ENCODE measurements around the gene FOXF2.
"Not testable (repeated sequence)": the region's sequence is repeated elsewhere in the genome, so short reads cannot be mapped to it uniquely, and the experiment has no call there.

FOXF2 gene

DNA sequence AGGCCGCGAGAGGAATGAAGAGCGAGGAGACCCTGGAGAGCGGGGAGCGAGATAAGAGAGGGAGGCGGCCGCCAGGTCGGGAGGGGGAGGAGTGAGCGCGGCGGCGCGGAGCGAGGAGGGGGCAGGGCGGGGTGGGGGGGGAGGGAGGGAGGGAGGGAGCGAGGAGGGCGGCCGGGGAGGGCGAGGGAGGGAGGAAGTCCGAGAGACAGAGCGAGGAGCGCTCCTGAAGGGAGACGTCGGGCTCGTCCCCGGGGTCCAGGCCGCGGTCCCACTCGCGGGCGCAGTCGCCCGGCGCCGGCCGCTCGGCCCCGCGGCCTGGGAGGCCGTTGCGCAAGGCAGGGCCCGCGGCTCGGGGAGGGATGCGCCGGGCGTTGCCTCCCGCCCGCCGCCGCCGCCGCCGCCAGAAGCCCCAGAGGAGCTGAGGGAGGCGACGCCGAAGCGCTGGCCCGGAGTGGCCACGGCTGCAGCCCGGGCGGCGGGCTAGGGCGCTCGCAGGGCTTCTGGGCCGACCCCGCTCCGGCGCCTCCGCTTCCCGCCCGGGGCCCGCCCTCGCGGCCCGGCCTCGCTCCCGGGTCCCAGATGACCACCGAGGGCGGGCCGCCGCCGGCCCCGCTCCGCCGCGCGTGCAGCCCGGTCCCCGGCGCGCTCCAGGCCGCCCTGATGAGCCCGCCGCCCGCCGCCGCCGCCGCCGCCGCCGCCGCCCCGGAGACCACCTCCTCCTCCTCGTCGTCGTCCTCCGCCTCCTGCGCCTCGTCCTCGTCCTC lies at the start of gene FOXF2:
FOXF2 (plus strand) TSS at position 208 of the 764 bp plus-strand sequence; CDS start at position 580, 372 bp downstream.
- DNase-seq: no peak

DNA sequence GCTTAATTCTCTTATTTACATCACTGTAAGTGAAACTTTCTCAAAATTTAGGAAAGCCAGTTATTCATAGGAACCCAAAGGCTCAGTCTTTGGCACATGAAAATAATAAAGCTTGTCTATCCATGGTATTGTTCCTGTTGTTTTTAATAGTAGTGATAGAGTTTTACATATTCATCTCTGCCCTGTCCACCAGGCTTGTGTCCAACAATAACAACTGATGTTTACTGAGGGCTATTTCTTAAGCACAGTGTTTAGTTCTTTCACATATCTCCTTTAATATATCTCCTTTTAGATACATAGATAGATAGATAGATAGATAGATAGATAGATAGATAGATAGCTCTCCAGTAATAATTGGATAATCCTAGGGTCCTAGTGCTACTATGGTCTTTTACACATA lies 43.3 kb upstream of the FOXF2 start:
- no peak for DNase-seq

DNA sequence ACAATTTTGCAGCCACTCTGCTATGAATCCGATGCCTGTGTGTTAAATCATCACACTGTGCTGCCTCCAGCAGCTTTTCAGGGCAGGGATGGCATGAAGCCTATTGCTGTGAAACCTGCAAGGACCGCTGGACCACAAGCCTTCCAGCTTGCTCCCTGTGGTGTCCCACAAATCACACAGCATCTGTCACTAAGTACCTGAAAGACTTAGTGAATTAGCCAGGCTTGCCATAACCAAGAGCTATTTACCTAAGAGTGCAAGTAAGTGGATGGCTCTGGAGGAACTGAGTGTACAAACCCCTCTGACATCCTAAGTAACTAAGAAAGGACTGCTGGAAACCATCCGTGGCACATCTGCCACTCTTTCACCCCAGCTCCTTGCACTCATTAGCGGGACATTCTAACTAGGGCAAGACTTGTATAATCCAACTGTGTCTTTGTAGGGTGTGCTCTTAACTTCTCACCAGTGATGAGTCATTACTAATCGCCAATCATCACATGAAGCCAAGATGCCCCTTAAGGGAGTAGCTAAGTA lies 42.8 kb upstream of the FOXF2 start:
- no peak for DNase-seq

DNA sequence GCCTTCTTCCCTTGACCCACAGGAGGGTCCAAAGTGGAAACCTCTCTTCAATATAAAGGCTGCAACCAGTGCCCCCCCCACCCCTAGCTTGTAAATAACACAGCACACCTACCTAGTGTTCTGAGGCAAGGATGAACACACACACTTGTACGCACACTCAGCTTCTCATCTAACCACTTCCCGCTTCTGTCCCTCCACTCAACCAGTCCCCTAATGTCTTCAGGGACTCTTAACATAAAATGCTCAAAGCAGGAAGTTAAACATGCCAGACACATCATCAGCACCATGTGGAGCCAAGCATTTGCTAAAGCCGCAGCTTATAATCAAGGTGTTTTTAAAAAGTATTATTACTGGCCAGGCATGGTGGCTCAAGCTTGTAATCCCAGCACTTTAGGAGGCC lies 42.2 kb upstream of the FOXF2 start:
- DNase-seq: no peak

DNA sequence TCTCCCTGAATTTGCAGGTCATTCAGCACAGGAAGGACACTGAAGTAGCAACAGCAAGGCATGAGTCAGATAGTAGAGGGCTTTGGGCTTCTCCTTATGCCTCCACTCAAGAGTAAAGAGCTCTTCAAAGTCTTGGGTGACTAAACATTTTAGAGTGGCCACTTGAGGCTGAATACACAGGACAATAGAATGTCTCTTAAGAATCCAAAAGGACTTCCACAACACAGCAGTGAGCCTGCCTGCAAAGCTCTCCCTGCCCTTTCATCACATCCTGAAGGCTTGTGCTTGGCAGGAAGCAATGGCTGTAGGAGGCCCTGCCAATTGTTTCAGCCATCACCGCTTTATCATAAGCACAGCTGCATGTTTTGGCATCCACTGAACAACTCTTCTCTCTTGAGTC lies 40.7 kb upstream of the FOXF2 start:
- DNase-seq: no peak

DNA sequence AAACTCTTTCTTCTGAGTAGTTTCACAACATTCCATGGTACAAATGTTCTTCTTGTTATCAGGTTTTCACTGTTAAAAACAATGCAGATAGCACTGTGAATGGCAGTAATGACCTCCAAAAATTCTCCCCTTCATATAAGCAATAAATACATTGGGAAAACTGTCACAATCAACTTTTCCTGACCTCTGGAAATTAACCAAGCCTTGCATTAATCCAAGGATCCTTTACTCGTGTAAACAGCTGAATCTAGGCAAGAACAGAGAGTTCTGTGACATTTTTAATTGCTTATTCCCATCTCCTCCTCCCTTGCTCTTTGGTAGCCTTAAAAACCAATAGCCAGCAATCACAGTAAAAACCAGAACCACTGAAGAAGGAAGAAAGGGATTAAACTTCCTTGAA lies 39.7 kb upstream of the FOXF2 start:
- no peak for DNase-seq

DNA sequence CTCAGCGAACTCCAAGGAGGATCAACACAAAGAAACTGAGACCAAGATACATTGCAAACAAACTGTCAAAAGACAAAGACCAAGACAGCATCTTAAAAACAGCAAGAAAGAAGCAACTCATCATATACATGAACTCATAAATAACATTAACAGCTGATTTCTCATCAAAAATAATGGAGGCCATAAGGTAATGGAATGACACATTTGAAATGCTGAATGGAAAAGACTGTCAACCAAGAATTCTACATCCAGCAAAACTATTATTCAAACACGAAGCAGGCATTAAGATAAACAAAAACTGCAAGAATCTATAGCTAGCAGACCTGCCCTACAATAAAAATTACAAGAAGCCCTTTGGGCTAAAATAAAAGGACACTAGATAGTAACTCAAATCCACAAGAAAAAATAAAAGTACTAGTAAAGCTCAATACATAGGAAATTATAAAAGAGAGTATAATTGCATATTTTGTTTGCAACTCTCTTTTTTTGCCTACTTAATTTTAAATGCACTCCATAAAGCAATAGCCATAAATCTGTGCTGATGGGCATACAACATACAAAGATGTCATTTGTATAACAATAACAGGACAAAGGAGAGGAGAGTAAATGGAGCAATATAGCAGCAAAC lies 37.9 kb upstream of the FOXF2 start:
- no peak for DNase-seq

DNA sequence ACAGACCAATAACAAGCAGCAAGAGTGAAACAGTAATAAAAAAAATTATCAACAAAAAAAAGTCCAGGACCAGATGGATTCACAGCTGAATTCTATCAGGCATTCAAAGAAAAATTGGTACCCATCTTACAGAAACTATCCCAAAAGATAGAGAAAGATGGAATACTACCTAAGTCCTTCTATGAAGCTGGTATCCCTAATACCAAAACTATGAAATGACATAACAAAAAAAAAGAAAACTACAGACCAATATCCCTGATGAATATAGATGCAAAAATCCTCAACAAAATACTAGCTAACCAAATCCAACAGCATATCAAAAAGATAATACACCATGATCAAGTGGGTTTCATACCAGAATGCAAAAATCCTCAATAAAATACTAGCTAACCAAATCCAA lies 34.3 kb upstream of the FOXF2 start:
- not testable (repeated sequence) for DNase-seq

DNA sequence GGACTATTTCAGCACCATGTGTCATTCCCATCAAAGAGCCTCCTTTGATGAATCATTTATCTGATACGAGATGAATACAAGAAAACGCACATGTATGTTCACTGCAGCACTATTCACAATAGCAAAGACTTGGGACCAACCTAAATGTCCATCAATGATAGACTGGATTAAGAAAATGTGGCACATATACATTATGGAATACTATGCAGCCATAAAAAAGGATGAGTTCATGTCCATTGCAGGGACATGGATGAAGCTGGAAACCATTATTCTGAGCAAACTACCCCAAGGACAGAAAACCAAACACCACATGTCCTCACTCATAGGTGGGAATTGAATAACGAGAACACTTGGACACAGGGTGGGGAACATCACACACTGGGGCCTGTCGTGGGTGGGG lies 27.7 kb upstream of the FOXF2 start:
- DNase-seq: not testable (repeated sequence)

DNA sequence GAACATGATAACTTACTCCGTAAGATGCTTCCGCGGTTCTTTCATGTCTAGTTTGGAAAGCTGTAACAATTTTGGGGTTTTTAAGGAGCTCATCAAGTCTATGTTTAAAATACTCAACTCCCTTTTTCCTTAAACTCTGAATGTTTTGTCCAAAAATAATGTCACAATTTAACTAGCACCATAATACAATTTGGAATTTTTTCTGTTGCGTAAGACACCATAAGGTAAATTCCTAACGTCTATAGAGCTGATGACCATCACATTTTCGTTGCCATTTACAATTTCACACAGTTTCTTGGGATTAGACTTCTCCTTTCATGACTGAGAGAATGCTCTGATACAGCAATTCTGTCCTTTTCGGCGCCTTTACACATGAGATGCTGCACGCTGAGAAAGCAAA lies 26.7 kb upstream of the FOXF2 start:
- DNase-seq: no peak

DNA sequence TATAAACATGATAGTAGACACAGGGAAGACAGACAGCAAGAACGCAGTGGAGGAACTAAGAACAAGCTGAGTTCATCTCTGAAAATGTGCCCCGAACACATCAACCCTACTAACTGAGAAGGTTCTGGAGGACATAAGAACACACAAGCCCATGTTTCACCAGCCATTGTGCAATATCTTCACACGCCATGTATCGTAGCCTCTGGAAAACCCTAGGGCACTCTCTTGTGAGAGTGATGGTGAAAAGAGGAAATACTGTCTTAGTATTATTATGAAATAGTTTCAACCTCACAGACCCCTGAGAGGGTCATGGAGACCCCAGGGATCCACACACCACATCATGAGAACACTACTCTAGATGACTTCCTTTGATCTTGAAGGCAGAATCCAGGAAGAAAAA lies 26.1 kb upstream of the FOXF2 start:
- DNase-seq: no peak

DNA sequence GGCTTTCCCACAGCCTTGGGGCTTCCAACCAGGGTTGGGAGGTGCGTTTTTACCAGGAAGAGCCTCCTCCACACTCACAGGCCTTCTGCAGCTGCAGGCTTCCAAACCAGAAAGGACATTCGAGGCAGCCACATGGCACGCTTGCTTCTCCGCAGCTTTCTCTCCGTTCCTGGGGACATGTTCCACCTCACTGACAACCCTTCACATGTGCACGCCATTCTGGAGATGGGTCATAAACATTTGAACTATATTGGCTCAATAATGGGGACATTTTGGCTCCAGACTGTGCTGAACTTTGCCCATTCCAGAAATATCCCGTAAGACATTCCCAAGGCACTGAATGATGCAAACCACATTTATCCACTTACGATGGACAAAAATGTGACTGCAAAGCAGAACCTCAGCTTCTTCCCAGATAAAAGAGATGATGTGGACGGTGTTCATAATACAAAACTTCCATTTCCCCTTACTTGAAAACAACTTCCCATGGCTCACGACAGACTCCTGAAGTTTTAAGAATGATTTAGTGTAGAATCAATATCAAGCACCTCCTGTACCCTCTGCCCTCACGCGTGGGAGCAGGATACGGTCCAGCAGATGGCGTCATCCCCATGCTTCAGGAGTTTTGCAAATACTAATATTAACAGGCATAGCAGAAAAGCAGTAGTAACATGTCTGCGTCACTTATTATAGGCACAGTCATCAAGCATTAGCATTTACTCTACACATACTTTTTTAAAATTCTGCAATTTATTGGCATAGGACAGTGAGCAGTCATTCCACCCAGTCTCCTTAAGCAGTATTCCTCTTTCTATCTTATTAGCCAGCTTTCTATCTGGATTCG lies 25.4 kb upstream of the FOXF2 start:
- no peak for DNase-seq

DNA sequence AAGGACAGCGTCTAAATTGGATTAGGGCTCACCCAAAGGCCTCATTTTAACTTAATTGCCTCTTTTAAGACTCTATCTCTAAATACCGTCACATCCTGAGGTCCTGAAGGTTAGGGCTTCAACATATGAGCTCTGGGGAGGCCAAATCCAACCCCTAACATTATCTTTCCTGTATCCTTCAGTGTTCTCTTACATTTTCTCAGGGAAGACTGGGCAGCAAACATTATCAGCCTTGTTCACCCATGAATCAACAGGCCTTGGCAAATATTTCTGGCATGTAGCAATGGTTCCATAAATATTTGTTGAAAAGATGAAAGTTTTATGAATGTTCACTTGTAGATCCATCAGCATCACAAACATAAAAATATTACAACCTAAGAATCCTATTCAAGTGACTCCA lies 24.6 kb upstream of the FOXF2 start:
- DNase-seq: no peak

DNA sequence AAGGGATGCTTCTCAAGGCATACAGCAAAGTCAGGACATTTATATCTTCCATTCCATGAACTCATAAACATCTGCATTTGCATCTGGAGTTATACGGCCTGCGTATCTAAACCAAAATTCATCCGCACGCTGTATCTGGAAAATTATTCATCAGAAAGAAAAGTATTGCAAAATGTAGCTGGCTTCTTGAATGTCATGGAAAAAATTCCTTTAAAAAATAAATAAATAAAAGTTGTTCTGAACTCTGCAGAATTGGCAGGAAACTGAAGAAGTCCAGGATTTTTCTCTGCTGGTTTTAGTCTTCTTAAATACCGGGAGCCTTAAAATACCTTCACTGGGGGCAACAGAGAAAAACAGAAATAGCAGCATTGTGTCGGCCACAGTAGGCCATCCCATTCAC lies 23.7 kb upstream of the FOXF2 start:
- no peak for DNase-seq

DNA sequence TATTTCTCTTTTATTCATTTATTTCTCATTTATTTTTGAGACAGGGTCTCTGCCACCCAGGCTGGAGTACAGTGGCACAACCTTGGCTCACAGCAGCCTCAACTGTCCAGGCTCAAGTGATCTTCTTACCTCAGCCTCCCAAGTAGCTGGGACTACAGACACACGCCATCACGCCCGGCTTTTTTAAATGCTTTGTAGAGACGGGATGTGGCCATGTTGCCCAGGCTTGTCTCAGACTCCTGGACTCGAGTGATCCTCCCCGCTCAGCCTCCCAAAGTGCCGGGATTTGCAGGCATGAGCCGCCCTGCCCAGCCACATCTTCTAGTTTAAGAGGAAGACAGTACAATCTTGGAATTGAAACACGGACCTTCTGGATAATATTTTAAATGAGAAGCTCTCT lies 21.6 kb upstream of the FOXF2 start:
- DNase-seq: no peak

DNA sequence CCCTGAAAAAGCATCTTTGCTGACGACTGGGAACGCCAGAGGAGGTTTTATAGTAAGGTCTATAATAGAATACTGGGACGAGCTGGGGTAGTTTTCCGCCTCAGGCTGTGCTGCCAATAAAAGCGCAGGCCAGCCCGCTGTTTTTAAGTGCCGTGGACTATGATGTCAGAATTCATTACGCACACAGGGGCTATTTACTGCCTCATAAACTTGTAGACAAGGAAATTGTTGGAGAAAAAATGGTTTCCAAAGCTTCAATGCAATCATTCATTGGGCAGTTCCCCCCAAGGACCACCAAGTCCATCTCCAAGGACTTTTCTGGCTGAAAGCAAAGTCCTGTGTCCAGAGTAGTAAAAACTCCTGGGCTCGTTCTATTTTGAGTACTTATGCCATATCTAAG lies 20.4 kb upstream of the FOXF2 start:
- DNase-seq: no peak

DNA sequence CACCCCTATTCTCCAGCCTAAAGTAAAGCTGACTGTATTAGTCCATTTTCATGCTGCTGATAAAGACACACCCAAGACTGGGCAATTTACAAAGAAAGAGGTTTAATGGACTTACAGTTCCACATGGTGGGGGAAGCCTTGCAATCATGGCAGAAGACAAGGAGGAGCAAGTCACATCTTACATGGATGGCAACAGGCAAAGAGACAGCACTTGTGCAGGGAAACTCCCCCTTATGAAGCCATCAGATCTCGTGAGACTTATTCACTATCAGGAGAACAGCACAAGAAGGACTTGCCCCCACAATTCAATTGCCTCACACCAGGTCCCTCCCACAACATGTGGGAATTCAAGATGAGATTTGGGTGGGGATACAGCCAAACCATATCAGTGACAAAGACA lies 19.7 kb upstream of the FOXF2 start:
- DNase-seq: not testable (repeated sequence)

DNA sequence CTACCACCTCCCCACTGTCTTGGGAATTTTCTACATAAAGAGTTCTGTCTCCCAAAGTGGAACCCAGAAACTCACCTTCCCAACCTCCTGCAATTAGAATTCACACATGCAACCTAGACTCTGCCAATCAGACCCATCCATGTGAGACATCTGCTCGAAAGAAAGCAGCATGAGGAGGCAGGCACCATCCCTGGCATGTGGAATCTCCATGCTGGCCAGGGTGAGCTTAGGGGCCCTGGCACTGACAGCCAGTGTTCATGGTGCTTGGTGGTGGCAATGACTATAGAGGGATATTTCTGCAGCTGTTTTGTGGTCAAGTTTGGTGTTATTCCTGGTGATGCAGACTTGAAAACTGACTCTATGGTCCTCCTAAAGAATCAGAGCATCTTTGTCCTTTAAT lies 17.4 kb upstream of the FOXF2 start:
- DNase-seq: no peak

DNA sequence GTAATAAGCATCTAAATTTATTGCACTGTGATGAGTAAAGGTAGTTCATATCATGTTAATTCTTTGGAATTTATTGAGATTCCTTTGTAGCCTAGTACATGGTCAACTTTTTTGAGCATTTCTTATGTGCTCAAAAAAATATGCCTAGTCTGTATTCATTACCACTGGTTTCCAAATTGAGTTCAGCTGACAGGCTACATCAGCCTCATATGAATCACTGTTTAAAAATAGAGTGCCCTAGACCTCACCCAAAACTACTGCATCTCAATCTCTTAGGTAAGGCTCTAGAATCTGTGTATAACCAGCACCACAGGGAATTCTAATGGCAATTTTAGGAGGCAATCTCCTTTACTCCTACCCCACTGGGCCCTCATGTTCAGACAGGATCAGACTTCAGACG lies 16.7 kb upstream of the FOXF2 start:
- no peak for DNase-seq

DNA sequence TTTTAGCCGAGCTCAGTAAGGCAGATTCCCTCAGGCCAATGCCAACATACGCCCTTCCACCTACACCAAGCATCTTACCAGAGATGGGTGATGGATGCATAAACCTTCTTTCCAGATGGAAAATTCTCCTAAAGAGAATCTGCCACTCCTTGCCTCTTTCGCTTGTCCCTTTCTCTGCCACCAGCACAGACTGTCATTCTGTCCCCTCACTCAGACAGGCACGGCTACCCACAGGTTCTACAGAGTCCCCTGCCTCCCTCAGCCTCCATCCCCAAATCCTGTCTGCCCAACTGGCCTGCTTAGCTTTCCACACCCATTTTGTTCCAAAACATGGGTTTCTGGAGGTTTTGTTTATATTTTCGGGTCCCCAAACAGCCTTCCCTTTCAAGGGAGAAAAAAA lies 12.7 kb upstream of the FOXF2 start:
- DNase-seq: no peak

DNA sequence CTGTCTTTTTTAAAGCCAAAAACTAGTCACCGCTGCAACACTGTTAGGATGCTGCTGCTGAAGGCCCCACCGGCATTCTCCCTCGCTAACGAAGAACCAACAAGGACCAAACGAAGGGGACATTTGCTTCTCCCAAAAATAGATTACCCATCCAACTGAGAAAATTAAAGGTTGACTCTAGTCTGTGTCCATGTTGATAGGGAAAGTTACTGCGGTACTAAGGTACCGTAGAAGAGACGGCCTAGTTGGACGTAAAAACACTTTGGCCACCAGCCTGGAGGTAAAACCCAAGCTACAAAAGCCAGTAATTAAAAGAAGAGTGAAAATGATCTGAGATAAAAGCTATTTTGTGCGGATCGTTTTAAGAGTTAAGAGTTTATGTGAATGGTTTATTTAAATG lies 11.8 kb upstream of the FOXF2 start:
- DNase-seq: no peak

DNA sequence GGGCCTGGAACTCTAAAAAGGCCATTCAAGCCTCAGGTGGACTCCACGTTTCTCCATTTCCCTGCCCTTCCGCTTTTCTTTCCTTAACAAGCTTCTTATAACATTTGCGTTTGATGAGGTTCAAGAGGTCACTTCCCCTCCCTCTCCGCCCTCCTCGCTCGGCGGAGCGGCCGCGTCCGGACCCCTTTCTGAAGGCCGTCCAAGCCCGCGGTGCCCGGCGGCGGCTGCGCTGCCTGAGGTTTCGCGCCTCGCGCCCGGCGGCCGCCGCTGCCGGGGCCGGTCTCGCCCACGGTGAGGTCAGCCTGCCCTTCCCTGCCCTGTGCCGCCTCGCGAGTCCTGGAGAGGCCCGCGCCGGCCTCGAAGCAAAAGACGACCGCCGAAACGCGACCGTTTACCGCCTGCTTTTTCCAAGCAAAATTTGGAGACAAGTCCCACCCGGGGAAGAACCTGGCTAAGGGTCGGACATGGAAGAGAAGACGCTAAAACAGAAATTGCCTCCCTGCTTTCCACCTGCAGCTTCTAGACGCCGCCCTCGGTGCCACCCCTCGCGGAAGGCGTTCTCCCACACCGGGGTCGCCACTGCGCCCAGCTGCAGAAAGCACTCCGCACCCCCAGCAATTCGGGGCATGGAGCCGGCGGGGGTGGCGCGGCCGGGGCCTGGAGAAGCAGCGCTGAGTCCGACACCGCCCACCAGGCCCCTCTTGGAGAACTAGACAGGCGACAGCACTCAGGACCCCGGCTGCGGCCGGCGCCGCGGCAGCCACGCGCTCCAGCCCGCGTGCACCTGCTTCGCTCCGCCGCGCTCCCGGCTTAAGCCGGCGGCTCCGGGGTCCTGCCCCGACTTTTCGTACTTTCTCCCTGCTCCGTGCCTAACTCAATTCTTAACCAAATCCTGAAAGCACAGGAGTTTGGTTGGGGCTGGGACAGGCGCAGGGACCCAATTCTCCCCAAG lies 11.0 kb upstream of the FOXF2 start:
- no peak for DNase-seq

All from activated naive CD4-positive, alpha-beta T cell treated with anti-CD3 and anti-CD28 coated beads, Interleukin-2, amount 50 U/mL, for 16 hours (primary cell).